Iris pigment epithelial cell (primary cell): ENCODE data around the gene USP40.

ENCODE experiments used
- DNase-seq: peaks from one replicate; pipeline ENCODE4 v3.0.0-alpha.2; 2011; ENCODE audit warnings: low read depth

USP40 gene

GRCh38 chr2:233495503-233496496, 70.8 kb downstream of the USP40 start:
- no peak for DNase-seq

GRCh38 chr2:233492751-233493150, 73.8 kb downstream of the USP40 start:
- no peak for DNase-seq

GRCh38 chr2:233492078-233492477, 74.5 kb downstream of the USP40 start:
- no peak for DNase-seq

GRCh38 chr2:233491326-233491725, 75.3 kb downstream of the USP40 start:
- DNase-seq = no peak

GRCh38 chr2:233490831-233491230, 75.8 kb downstream of the USP40 start:
- DNase-seq = no peak

- DNase-seq = peak; percentile 90
Measured at GRCh38 chr2:233489666-233490065, 76.9 kb downstream of the USP40 start.

- no peak for DNase-seq
Measured at GRCh38 chr2:233489143-233489542, 77.4 kb downstream of the USP40 start.

GRCh38 chr2:233487748-233488345, 78.7 kb downstream of the USP40 start:
- DNase-seq = peak; percentile 28

- DNase-seq = peak; percentile 93
Measured at GRCh38 chr2:233486778-233487552, 79.6 kb downstream of the USP40 start.

GRCh38 chr2:233486357-233486756, 80.2 kb downstream of the USP40 start:
- DNase-seq = no peak

- no peak for DNase-seq
Measured at GRCh38 chr2:233485726-233486125, 80.9 kb downstream of the USP40 start.

- no peak for DNase-seq
Measured at GRCh38 chr2:233482616-233483015, 84.0 kb downstream of the USP40 start.

- no peak for DNase-seq
Measured at GRCh38 chr2:233481368-233482142, 85.0 kb downstream of the USP40 start.

- no peak for DNase-seq
Measured at GRCh38 chr2:233480490-233481202, 85.9 kb downstream of the USP40 start.

- no peak for DNase-seq
Measured at GRCh38 chr2:233479616-233480489, 86.7 kb downstream of the USP40 start.

- DNase-seq = no peak
Measured at GRCh38 chr2:233477548-233478433, 88.8 kb downstream of the USP40 start.

- DNase-seq = no peak
Measured at GRCh38 chr2:233476651-233477547, 89.7 kb downstream of the USP40 start.

- DNase-seq = no peak
Measured at GRCh38 chr2:233476063-233476410, 90.5 kb downstream of the USP40 start.
